GM12864 (cell line): Measurements from ENCODE around the gene NLRC3.
"Not testable (repeated sequence)": the region's sequence is repeated elsewhere in the genome, so short reads cannot be mapped to it uniquely, and the experiment has no call there.

ENCODE experiments used
- DNase-seq: peaks from one replicate; pipeline ENCODE4 v3.0.0-alpha.2; 2011; ENCODE audit warnings: low read depth
- H3K4me3 ChIP-seq: 2 replicates; pipeline ENCODE4 v1.5.1; 2011; ENCODE audit warnings: mild to moderate bottlenecking, low read depth, low read length, control low read depth
- CTCF ChIP-seq: IDR thresholded peaks from 2 replicates; pipeline ENCODE4 v1.5.1; 2011; ENCODE audit warnings: low read depth, mild to moderate bottlenecking, moderate library complexity, low read length, control low read depth, inconsistent platforms; ENCODE audit errors: missing control alignments

NLRC3 gene

DNA sequence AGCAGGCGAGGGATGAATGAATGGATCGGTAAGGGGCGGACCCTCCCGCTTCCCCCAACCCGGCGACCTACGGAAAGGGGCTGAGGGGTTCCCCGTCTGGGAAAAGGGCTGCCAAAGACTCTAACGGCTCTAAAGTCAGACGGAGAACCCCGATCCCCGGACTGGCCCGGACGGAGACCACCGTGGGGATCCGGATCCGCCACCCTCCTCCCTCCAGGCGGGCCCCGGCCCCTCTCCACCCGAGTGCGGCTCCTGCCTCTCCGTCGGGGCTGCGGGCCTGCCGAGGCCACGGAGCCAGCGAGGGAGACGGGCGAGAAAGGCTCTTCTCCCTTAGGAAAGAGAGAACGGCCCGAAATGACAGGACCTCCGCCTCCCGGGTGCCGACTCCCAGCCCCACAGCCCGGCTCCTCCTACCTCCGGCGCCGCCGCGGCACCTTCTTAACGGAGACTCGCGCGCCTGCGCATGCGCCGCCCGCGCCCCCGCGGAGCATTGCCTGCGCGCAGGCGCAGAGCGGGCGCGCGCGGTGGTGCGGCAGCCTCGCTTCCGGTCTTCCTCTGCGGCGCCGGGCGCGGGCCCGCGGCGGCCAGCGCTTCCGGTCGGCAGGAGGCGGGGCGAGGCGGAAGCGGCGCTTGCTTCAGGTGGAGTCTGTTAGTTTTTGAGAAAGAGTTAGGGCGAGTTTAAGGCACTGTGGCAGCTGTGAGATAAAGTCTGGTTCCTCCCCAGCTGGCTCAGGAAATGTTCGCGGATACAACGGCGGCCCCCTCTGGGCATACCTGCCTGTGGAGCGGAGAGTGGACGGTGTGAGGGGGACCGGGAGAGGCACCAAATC lies 34.2 kb upstream of the NLRC3 start, which contains the start of gene SLX4:
TSS of gene SLX4 (minus strand) at position 461 of the 830 bp plus-strand sequence. CDS start 2,642 bp downstream, outside the sequence.
- H3K4me3 ChIP-seq: peak within 1 kb of the TSS; percentile 89
- TF ChIP-seq CTCF: no peak
- DNase-seq: peak; percentile 51

DNA sequence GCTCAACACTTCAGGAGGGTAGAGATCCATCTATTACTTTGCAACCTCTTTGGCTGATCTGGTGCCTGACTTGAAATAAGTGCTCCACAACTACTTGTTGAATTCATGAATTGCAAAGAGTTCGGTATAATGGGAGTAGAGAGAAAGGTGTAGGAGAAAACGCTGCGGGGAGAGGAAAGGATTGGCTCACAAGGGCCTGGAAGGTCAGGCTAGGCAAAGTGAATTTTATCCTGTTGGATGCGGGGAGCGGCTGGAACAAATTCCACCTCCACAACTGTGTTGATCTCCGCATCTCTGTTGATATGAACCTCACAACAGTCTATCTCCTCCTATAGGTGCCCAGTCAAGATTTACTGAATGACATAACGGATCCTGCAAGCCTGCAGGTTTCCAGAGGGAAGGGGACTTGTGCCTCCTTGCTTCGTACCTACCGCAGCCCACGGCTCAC lies 33.5 kb upstream of the NLRC3 start:
- TF ChIP-seq CTCF: no peak
- H3K4me3 ChIP-seq: peak overlapping the region; percentile 89
- no peak for DNase-seq

DNA sequence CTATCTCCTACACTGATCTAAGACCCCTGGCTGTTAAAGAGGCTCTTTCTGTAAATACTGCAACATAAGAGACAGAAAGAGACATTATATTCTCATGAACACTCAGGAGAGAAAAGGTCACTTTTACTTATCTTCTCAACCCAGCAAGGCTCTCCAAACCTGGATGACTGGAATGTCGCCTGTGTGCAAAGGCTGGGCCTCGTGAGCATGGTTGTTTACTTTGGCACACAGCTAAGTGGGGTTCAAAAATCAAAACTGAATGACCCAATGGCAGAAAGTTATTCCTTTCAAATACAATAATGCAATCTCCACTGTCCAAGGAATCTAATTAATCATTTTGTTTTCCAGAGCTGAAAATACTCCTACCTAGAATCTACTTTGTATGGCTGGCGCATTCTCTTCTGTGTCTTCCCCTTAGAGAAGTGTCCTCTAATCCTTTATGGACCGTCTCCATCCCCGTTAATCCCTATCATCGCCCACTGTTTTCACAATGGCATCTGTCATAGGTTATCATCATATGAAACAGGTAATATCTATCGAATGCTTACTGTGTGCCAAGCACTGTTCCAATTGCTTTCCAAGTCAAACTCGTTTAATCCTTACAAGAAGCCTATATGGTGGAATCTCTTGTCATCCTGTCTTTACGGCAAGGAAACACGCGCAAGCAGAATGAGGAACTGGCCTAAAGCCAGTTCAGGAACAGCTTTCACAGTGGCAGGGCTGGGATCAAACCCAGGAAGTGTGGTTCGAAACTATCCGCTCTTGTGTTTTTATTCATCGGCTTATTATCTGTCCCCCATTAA lies 32.9 kb upstream of the NLRC3 start:
- H3K4me3 ChIP-seq: peak overlapping the region; percentile 89
- no peak for TF ChIP-seq CTCF
- DNase-seq: no peak

GRCh38 chr16:3608976-3609375 lies 31.8 kb upstream of the NLRC3 start:
- not testable (repeated sequence) for DNase-seq

GRCh38 chr16:3608069-3608468 lies 30.9 kb upstream of the NLRC3 start:
- H3K4me3 ChIP-seq: 0 out of 2 replicates have a peak overlapping the region, but pooled peaks have one; percentile 4
- no peak for TF ChIP-seq CTCF
- no peak for DNase-seq

More at GRCh38 chr16:3608976-3609375, 31.8 kb upstream of the NLRC3 start:
- not testable (repeated sequence) for H3K4me3 ChIP-seq

- DNase-seq: no peak
- no peak for TF ChIP-seq CTCF
- no peak overlapping the region for H3K4me3 ChIP-seq
Observed at GRCh38 chr16:3607634-3608033, 30.4 kb upstream of the NLRC3 start.

DNA sequence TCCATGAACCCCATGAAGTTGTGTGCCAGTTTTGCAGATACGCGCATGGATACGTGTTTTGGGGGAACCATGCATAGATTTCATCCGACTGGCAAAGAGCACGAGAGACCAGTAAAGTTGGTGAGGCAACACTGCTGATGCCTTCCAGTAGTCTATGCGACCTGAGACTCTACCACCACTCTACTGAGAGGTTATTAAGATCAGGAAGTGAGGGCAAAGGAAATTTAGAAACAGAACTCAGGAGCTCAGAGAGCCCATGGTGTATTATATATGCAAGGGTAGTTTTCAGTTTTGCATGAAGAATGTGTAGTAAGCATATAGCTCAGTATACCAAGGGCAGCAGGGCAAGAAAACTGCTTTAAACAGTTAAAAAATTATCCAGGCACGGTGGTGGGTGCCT lies 30.0 kb upstream of the NLRC3 start:
- no peak for DNase-seq
- no peak for TF ChIP-seq CTCF
- no peak overlapping the region for H3K4me3 ChIP-seq
